Stimulated activated CD4-positive, alpha-beta T cell treated with anti-CD3 and anti-CD28 coated beads, Interleukin-1b, Interleukin-23, amount 100 ng/mL, for 1 hour (primary cell): ENCODE data around the gene ZNF782.
"Not testable (repeated sequence)": the region's sequence is repeated elsewhere in the genome, so short reads cannot be mapped to it uniquely, and the experiment has no call there.

Source experiments
- DNase-seq, 2 donors: peaks; one replicate each; pipeline ENCODE4 v3.0.0-alpha.2; 2020; ENCODE audit warnings: low read depth in 2 of 2

ZNF782 gene

DNA sequence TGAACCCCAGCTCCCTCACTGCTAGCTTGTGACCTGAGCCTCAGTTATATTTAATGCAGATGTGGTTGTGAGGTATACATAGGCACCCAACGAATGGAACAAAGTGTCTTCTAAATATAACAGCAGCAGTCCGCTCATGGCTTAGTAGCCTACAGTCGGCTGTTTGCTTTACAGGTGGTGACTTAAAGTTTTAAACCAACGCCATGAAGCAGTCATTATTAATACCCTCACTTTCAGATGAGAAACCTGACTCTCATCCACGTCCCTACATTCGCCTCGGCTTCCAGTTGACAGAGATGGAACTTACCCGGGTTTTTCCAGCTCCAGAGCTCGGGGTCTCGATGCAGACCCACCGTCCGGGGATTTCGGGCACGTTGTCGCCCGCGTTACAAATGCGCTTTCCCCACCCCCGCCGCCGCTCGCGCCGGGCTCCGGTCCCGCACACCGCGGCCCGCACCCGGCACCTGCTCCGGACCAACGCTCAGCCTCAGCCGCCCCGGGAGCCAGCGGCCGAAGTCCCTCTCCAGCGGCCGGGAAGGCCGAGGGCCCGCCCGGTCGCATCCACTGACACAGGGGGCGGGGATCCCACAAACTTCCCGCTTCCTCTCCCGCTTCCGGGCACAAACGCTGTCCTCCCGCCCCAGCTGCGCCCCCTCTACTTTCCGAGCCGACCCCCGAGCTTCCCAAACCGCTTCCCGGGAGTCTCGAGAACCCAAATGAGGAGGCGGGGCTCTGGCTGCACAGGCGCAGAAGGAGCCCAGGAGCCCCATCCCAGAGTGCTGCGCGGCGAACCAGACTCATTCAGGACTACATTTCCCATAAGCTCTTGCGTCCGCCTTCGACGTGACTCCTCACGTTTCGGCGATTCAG is at the start of gene ZNF782:
Gene ZNF782, minus strand, starts transcription at position 734 of the 870 bp plus-strand sequence. CDS start 2,553 bp downstream, outside the sequence.
- peak; percentile 55 to 67 for DNase-seq

DNA sequence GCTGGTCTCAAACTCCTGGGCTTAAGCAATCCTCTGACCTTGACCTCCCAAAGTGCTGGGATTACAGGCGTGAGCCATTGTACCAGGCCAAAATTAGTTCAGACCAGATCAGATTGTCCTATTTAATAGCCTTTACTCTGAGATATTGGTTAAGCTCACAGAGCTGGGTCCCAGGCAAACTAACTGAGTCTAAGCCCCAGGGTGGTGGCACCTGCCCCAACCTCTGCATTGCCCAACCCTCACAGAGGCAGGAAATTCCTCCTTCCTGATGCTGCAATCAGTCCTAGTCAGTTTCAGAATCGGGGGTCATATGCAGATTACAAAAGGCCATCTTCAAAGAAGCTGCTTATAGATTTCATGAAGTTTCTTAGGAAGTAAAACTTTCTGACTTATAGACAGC is 45.7 kb upstream of the ZNF782 start:
- not testable (repeated sequence) for DNase-seq

- no peak for DNase-seq
These were observed 37.8 kb upstream of the ZNF782 start for GRCh38 chr9:96892131-96892530.

DNA sequence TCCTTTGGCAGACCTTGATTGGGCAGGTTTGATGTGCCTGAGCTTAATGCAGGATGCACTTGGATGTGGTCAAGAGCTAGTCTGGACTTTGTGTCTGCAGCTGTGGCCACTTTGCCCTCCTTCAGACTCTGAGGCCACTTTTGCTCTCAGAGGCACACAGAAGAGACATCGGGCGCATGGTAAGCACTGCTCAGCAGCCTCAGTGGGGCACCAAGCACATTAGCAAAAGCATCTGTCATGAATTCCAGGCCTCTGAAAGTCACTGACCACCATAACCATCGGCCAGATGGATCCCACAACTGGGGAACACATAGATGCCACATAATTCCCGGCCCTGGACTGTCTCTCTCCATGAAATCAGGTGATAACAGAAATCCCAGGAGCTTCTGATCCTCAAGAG is 34.3 kb upstream of the ZNF782 start:
- no peak for DNase-seq

- no peak for DNase-seq
These were observed 31.1 kb upstream of the ZNF782 start for GRCh38 chr9:96885424-96885823.

- DNase-seq: no peak
These were observed 30.1 kb upstream of the ZNF782 start for GRCh38 chr9:96884443-96884842.

DNA sequence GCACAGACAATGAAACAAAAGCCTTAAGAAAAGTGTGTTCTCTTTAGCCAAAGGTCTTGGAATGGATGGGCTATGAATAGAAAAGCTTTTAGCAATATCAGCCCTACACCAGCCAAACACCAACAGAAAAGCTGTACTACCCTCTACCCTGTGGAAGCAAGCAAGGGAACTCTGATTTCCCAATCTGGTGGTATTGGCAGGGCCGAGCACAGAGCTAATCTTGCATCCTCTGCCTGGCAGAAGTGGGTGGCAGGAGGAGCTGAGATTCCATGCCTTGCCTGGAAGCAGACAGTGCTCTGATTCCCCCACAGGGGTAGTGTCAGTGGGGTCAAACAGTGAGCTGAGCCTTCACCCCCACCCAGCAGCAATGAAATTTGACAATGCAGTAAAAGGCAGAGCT is 29.6 kb upstream of the ZNF782 start:
- no peak for DNase-seq

- DNase-seq: no peak
These were observed 23.0 kb upstream of the ZNF782 start for GRCh38 chr9:96877269-96877668.

DNA sequence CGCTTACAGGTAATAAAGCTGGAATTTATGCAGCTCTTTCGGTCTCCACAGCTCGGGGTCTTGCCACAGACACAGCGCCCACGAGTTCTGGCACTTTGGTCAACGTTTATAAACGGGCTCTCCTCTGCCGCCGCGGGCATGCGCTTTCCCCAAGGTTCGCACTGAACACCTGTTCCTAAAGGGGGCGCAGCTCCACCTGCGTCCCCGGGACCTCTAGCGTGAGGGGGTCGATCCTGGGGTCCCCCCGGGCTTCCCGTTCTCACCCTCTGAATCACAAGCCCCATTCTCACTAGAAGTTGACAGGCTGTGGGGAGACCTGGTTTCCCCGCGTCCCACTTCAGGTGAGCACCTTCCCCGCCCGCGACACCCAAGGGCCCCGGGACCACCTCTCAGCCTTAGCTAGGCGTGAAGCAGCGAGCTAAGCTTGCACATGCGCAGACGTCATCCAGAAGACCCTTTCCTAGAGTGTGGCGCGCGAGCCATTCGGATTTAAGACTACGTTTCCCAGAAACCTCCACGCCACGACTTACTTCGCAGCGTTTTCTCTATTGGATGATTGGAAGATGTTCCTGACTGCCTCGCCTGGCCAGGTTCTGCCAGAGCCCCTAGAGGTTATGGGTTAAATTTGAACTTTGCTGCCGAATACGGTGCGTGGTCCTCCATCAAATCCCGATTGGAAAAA is 21.3 kb upstream of the ZNF782 start:
- no peak for DNase-seq

- no peak for DNase-seq
These were observed 20.7 kb upstream of the ZNF782 start for GRCh38 chr9:96874947-96875460.

DNA sequence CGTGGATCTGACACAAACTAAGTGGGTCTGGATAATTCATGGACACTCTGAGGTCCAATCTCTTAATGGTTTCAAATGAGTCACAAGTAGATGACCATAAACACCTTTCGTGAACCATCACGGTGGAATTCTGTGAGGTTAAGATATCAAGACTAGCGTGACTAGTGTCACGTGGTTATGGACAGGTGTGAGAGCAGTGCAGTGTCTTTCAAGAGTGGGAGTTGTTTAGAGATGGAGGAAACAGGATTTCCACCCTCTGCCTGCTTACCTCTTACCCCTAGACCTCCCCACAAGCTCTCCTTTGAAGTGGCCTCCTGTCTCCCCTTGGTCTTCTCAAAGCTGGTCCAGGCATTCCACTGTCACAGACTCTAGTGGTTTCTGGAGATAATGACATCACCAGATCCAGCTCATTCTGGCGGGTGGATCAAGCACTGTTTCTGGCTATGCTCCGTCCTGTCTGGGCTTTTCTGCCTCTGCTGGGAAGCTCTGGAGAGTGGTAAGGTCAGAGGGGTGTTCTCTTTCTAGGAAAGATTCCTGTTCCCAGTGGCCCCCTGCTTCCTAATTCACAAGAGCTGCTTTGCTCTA is 20.0 kb upstream of the ZNF782 start:
- no peak for DNase-seq

- no peak for DNase-seq
These were observed 16.9 kb upstream of the ZNF782 start for GRCh38 chr9:96871176-96871575.

DNA sequence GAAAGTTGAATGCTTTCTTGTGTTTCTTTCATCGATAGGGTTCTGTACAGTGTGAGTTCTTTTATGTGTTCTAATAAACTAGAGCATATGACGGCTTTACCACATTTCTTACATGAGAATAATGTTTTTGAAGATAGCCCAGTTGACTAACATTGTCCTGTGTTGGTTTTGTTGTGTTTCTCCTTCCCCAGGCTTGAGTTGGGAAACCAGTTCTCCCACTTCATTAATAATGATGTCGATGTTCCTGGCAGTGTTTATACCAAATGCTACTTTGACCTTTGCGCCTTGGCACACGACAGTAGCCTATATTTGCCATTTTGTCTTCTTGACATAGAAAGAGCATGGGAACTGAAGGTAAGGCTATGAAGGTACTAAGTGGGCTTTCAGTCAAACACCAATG is 14.4 kb upstream of the ZNF782 start:
- DNase-seq: no peak

- no peak for DNase-seq
These were observed 12.9 kb upstream of the ZNF782 start for GRCh38 chr9:96867079-96867804.

- not testable (repeated sequence) for DNase-seq
These were observed 10.9 kb upstream of the ZNF782 start for GRCh38 chr9:96865240-96865639.

GRCh38 chr9:96859461-96860198 is 5.3 kb upstream of the ZNF782 start:
- DNase-seq: no peak

DNA sequence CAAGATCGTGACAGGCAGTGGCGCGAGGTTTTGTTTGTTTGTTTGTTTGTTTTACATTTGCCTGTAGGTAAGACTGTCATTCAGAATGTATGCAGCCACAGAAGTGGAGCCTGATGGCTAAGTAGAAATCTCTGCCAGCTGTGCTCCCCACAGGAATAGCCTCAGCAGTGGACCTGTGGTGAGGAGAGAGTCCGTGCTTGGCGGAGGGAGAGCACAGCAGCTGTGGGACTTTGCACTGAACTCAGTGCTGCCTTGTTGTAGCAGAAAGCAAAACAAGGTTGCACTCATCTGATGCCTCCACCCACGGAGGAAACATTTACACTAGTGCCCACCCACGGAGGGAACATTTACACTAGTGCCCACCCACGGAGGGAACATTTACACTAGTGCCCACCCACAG is 4.4 kb upstream of the ZNF782 start:
- no peak for DNase-seq

DNA sequence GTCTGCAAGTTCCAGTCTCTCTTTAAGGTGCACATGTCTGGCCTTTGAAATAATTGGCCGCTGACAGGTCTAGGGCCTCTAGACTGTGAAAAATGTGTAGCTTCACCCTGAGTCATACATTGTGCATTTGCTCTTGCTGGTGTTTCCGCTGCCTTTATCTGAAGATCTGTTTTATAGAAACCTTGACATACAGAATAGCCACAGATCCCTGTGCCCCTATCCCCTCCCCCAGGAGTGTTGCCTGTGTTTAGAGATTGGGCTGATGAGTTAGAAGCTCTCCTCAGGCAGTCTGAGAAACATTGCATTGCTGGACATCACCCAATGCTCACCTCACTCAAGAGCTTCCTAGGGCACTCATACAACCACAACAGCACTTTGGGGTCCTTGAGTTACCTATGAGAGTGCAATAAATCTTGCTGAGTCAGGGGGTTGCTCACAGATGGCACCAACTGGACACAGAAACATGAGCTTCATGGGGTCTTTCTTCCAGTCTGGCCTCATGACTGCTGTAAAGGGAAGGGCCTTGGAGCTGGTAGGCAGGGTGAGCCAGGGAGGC is 3.8 kb upstream of the ZNF782 start:
- no peak for DNase-seq

- peak; percentile 27 to 41 for DNase-seq
These were observed 2.3 kb upstream of the ZNF782 start for GRCh38 chr9:96856363-96857286.
